H9 (cell line): ENCODE data around the gene ST8SIA5. TPM values are rescaled to one million over a fixed set of nuclear protein-coding genes. Genes with fewer than 3 reads are reported as not detected.

Experiments used
- DNase-seq: peaks from one replicate; pipeline ENCODE4 v3.0.0-alpha.2; 2017
- H2AFZ ChIP-seq: one replicate; pipeline ENCODE4 v1.6.1; 2013; ENCODE audit warnings: mild to moderate bottlenecking, low read length, control low read depth, moderate library complexity
- H2AK5ac ChIP-seq: 2 replicates; pipeline ENCODE4 v1.6.1; 2013; ENCODE audit warnings: low read length, control low read depth, mixed read lengths; ENCODE audit not compliant: insufficient read length
- H2BK120ac ChIP-seq: one replicate; pipeline ENCODE4 v1.6.1; 2013; ENCODE audit warnings: low read depth, mild to moderate bottlenecking, low read length, control low read depth, inconsistent platforms; ENCODE audit not compliant: poor library complexity, severe bottlenecking
- H2BK12ac ChIP-seq: 2 replicates; pipeline ENCODE4 v1.6.1; 2013; ENCODE audit warnings: low read length, control low read depth, mixed read lengths, low read depth; ENCODE audit not compliant: insufficient read length
- H2BK15ac ChIP-seq: 2 replicates; pipeline ENCODE4 v1.6.1; 2013; ENCODE audit warnings: low read depth, low read length, control low read depth
- H2BK20ac ChIP-seq: one replicate; pipeline ENCODE4 v1.6.1; 2013; ENCODE audit warnings: low read depth, mild to moderate bottlenecking, low read length, control low read depth, inconsistent platforms; ENCODE audit not compliant: poor library complexity, severe bottlenecking
- H2BK5ac ChIP-seq: 2 replicates; pipeline ENCODE4 v1.6.1; 2013; ENCODE audit warnings: low read length, control low read depth, mixed read lengths; ENCODE audit not compliant: insufficient read length
- H3K14ac ChIP-seq: 2 replicates; pipeline ENCODE4 v1.6.1; 2013; ENCODE audit warnings: low read length, control low read depth; ENCODE audit not compliant: insufficient read depth
- H3K18ac ChIP-seq: 2 replicates; pipeline ENCODE4 v1.6.1; 2013; ENCODE audit warnings: low read depth, mild to moderate bottlenecking, mixed read lengths, low read length, control low read depth; ENCODE audit not compliant: insufficient read length
- H3K23ac ChIP-seq: 2 replicates; pipeline ENCODE4 v1.6.1; 2013; ENCODE audit warnings: low read length, control low read depth, mixed read lengths, low read depth; ENCODE audit not compliant: insufficient read length
- H3K23me2 ChIP-seq: 2 replicates; pipeline ENCODE4 v1.6.1; 2013; ENCODE audit warnings: low read depth, mild to moderate bottlenecking, mixed read lengths, low read length, control low read depth; ENCODE audit not compliant: insufficient read length, poor library complexity, severe bottlenecking
- H3K27ac ChIP-seq: 2 replicates; pipeline ENCODE4 v1.5.1; 2013; ENCODE audit warnings: low read length, control low read depth, mixed read lengths, low read depth; ENCODE audit not compliant: insufficient read length
- H3K27me3 ChIP-seq: 2 replicates; pipeline ENCODE4 v1.6.1; 2013; ENCODE audit warnings: low read length, control low read depth, inconsistent platforms; ENCODE audit not compliant: insufficient read depth
- H3K4ac ChIP-seq: 2 replicates; pipeline ENCODE4 v1.6.1; 2013; ENCODE audit warnings: low read depth, mild to moderate bottlenecking, control low read depth, inconsistent platforms, low read length, moderate library complexity
- H3K4me1 ChIP-seq: 2 replicates; pipeline ENCODE4 v1.6.1; 2013; ENCODE audit warnings: low read length, control low read depth, inconsistent platforms; ENCODE audit not compliant: insufficient read depth
- H3K4me2 ChIP-seq: 2 replicates; pipeline ENCODE4 v1.6.1; 2013; ENCODE audit warnings: low read length, control low read depth, mixed read lengths; ENCODE audit not compliant: insufficient read length, insufficient read depth
- H3K56ac ChIP-seq: 2 replicates; pipeline ENCODE4 v1.6.1; 2013; ENCODE audit warnings: low read depth, mild to moderate bottlenecking, mixed read lengths, low read length, control low read depth; ENCODE audit not compliant: insufficient read length
- H3K79me1 ChIP-seq: 2 replicates; pipeline ENCODE4 v1.6.1; 2013; ENCODE audit warnings: low read depth, mild to moderate bottlenecking, moderate library complexity, low read length, control low read depth, inconsistent platforms; ENCODE audit not compliant: insufficient read depth, poor library complexity, severe bottlenecking
- H3K79me2 ChIP-seq: 2 replicates; pipeline ENCODE4 v1.6.1; 2013; ENCODE audit warnings: low read length, control low read depth, inconsistent platforms; ENCODE audit not compliant: insufficient read depth
- H3K9ac ChIP-seq: 2 replicates; pipeline ENCODE4 v1.6.1; 2013; ENCODE audit warnings: low read length, control low read depth, mixed read lengths; ENCODE audit not compliant: insufficient read length; ENCODE audit errors: extremely low read depth
- H3K9me3 ChIP-seq: one replicate; pipeline ENCODE4 v1.6.1; 2013; ENCODE audit warnings: low read depth, low read length, inconsistent platforms; ENCODE audit not compliant: control insufficient read depth
- H3T11ph ChIP-seq: one replicate; pipeline ENCODE4 v1.6.1; 2013; ENCODE audit warnings: mild to moderate bottlenecking, low read length, control low read depth, inconsistent platforms
- H4K20me1 ChIP-seq: one replicate; pipeline ENCODE4 v1.6.1; 2013; ENCODE audit not compliant: control insufficient read depth, insufficient read length, insufficient read depth
- H4K5ac ChIP-seq: 2 replicates; pipeline ENCODE4 v1.6.1; 2013; ENCODE audit warnings: low read depth, mild to moderate bottlenecking, mixed read lengths, low read length, control low read depth; ENCODE audit not compliant: insufficient read length
- H4K8ac ChIP-seq: replicated peaks from 2 replicates; pipeline ENCODE4 v1.6.1; 2013; ENCODE audit warnings: low read length, control low read depth, mixed read lengths, low read depth; ENCODE audit not compliant: insufficient read length
- H4K91ac ChIP-seq: 2 replicates; pipeline ENCODE4 v1.6.1; 2013; ENCODE audit warnings: low read depth, mild to moderate bottlenecking, moderate library complexity, mixed read lengths, low read length, control low read depth; ENCODE audit not compliant: insufficient read length
- H3K27ac Mint-ChIP-seq, 3 experiments: 2 replicates in 2 of 3; 3 replicates in 1 of 3; pipeline ENCODE4 v1.8.0; 2020 to 2021; ENCODE audit warnings: mixed read lengths in 3 of 3, mild to moderate bottlenecking in 1 of 3, moderate library complexity in 1 of 3
- H3K27me3 Mint-ChIP-seq: 2 replicates; pipeline ENCODE4 v1.8.0; 2021; ENCODE audit warnings: low read depth, mild to moderate bottlenecking, moderate library complexity, mixed read lengths
- H3K36me3 Mint-ChIP-seq, 3 experiments: 2 replicates in 2 of 3; 3 replicates in 1 of 3; pipeline ENCODE4 v1.8.0; 2020 to 2021; ENCODE audit warnings: low read depth in 3 of 3, mixed read lengths in 3 of 3; ENCODE audit not compliant: insufficient read depth in 1 of 3
- H3K4me1 Mint-ChIP-seq, 2 experiments: 2 replicates each; pipeline ENCODE4 v1.8.0; 2020; ENCODE audit warnings: mixed read lengths in 2 of 2
- H3K4me3 Mint-ChIP-seq, 2 experiments: 2 replicates in 1 of 2; 3 replicates in 1 of 2; pipeline ENCODE4 v1.8.0; 2020 to 2021; ENCODE audit warnings: mild to moderate bottlenecking in 2 of 2, mixed read lengths in 2 of 2, moderate library complexity in 1 of 2
- H3K9me3 Mint-ChIP-seq, 2 experiments: 2 replicates in 1 of 2; 3 replicates in 1 of 2; pipeline ENCODE4 v1.8.0; 2020; ENCODE audit warnings: mild to moderate bottlenecking in 2 of 2, mixed read lengths in 2 of 2, moderate library complexity in 1 of 2
- WGBS: extraction: QIAGEN DNeasy Blood & Tissue Kit; methylation state at CpG from one replicate; pipeline ENCODE4 v1.1.7; 2013; ENCODE audit warnings: missing lambda C conversion rate, low lambda C conversion rate, mixed read lengths; ENCODE audit not compliant: insufficient read length; ENCODE audit errors: extremely low coverage; 5-methylcytosine and 5-hydroxymethylcytosine counted together
- total RNA-seq: library from RNA; stranded (reverse); gene quantifications from 2 replicates; pipeline ENCODE4 v1.2.1, GENCODE V29; 2021
- TF ChIP-seq, protein P1 (sequence below): fragments of 200-600 bp; sonication (generic); conservative IDR thresholded peaks from 3 replicates; pipeline ENCODE4 v1.8.0; 2021; ENCODE audit warnings: antibody characterized with exemption, mild to moderate bottlenecking

ST8SIA5 gene
- total RNA-seq, 1 experiment from 2014 or later, result 0.63 TPM

GRCh38 chr18:46794607-46795006 lies 37.8 kb upstream of the ST8SIA5 start:
- no peak overlapping the region for H2BK15ac ChIP-seq
- H3K23me2 ChIP-seq, result no peaks in the 10 kb centered on the region
- Mint-ChIP-seq H3K36me3 (peaks cover 11 to 16% (median 14%) of the 10 kb centered on the region in 3 experiments), H3K27me3 (no peaks in the 10 kb centered on the region; the same call in 1 of the 2 replicates), H3K9me3 (peaks cover 12 to 13% of the 10 kb centered on the region in 2 experiments), H3K4me3 (no peak overlapping the region), H3K4me1 (peaks cover 10 to 15% of the 10 kb centered on the region in 2 experiments), H3K27ac (no peak overlapping the region)
- no peak overlapping the region for H3K9ac ChIP-seq
- no peak overlapping the region for H3K56ac ChIP-seq
- H4K91ac ChIP-seq, result no peak overlapping the region
- TF ChIP-seq, protein P1, sequence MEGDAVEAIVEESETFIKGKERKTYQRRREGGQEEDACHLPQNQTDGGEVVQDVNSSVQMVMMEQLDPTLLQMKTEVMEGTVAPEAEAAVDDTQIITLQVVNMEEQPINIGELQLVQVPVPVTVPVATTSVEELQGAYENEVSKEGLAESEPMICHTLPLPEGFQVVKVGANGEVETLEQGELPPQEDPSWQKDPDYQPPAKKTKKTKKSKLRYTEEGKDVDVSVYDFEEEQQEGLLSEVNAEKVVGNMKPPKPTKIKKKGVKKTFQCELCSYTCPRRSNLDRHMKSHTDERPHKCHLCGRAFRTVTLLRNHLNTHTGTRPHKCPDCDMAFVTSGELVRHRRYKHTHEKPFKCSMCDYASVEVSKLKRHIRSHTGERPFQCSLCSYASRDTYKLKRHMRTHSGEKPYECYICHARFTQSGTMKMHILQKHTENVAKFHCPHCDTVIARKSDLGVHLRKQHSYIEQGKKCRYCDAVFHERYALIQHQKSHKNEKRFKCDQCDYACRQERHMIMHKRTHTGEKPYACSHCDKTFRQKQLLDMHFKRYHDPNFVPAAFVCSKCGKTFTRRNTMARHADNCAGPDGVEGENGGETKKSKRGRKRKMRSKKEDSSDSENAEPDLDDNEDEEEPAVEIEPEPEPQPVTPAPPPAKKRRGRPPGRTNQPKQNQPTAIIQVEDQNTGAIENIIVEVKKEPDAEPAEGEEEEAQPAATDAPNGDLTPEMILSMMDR, result no peak
- no peaks in the 10 kb centered on the region; the same call in 1 of the 2 replicates for H3K4me1 ChIP-seq
- no peak overlapping the region for H3K18ac ChIP-seq
- H2AK5ac ChIP-seq, result no peak overlapping the region
- H2BK5ac ChIP-seq, result no peak overlapping the region
- no peak overlapping the region for H3K23ac ChIP-seq
- H2BK12ac ChIP-seq, result no peak overlapping the region
- no peak overlapping the region for H3K4ac ChIP-seq
- no peak overlapping the region for H4K5ac ChIP-seq
- no peaks in the 10 kb centered on the region for H3K79me2 ChIP-seq
- no peak overlapping the region for H2AFZ ChIP-seq
- H3K27ac ChIP-seq, result no peak overlapping the region
- H3K27me3 ChIP-seq, result no peaks in the 10 kb centered on the region
- no peak overlapping the region for H3T11ph ChIP-seq
- H4K8ac ChIP-seq, result no peak overlapping the region
- H3K9me3 ChIP-seq, result peaks cover 6% of the 10 kb centered on the region
- DNase-seq, result peak; percentile 38
- H2BK20ac ChIP-seq, result no peak overlapping the region
- H3K4me2 ChIP-seq, result no peak overlapping the region
- H2BK120ac ChIP-seq, result no peak overlapping the region
- no peaks in the 10 kb centered on the region for H3K79me1 ChIP-seq
- no peak overlapping the region for H3K14ac ChIP-seq
- no CpG with 5 or more reads among the region's 1 CpG for WGBS
- no peaks in the 10 kb centered on the region for H4K20me1 ChIP-seq
